Measurements from ENCODE around the gene MCM5. TPM values are rescaled to one million over a fixed set of nuclear protein-coding genes. Genes with fewer than 3 reads are reported as not detected.
A peak's percentile ranks its signal among the peaks of the same experiment; 100 is the strongest.

The MCM5 gene
- polyA plus RNA-seq, 3 donors, result 23.4 to 39.8 (median 25.5) TPM

DNA sequence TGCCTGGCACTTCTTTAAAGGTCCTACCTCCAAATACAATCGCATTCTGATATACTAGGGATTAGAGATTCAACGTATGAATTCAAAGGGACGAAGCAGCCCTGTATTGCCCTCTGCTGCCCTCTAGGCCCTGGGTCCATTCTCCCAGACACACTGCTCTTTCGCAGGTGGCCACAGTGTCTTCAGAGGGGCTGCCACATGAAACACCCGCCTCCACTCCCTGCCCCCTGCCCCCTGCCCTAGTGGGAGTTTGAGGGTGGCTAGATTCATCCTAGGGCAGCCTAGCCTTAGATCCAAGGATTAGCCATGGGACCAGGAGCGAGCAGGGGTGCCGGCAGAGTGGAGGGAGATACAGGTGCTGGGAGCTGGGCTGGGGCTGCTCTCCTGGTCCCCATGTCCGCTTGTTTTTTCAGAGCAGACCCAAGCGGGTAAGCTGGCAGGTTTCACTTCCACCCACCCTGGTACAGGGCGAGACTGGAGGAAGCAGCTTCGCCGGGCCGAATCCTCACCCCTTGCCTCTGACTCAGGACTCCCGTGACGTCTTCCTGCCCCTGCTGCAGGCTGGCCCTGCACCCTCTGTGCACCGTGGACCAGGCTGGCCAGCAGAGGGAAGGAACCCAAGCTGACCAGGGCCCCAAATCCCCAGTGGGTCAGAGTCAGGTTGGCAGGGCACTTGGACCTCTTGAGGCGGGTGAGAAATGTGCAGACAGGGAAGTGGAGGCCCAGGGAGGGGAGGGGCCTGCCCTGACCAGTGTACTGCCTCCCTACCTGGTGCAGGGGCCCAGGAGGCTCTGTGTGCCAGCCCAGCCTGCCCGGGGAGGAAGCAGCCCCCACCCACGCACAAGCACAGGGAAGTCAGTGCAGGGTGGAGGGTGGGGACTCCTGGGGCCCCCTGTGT lies 47.5 kb upstream of the MCM5 start:
- H3K4me3 ChIP-seq (replicated peaks in 1 of 3; ENCODE audit: low read depth in 2 of 3, low read length in 3 of 3), result peak overlapping the region in 2 of 3 experiments; percentile 20 to 67
- peak; percentile 99 for DNase-seq
- H3K27ac ChIP-seq (ENCODE audit: low read depth in 1 of 2, low read length in 2 of 2), result peak overlapping the region; percentile 96 to 97
- intact Hi-C loops (cut with micrococcal nuclease), result loop anchor here (1.0 to 10.0 kb wide), 10 partner anchors 14 to 772 kb away; no protein-coding TSS in a partner anchor
- peaks cover 0 to 7% (median 0%) of the 10 kb centered on the region in 7 donors for H3K9me3 Mint-ChIP-seq
- peaks cover 11% of the 10 kb centered on the region for H4K20me1 ChIP-seq (ENCODE audit: insufficient read depth, low read length)
- peak overlapping the region; percentile 97 to 98 (median 97) for H3K27ac Mint-ChIP-seq
- TF ChIP-seq, protein P1, sequence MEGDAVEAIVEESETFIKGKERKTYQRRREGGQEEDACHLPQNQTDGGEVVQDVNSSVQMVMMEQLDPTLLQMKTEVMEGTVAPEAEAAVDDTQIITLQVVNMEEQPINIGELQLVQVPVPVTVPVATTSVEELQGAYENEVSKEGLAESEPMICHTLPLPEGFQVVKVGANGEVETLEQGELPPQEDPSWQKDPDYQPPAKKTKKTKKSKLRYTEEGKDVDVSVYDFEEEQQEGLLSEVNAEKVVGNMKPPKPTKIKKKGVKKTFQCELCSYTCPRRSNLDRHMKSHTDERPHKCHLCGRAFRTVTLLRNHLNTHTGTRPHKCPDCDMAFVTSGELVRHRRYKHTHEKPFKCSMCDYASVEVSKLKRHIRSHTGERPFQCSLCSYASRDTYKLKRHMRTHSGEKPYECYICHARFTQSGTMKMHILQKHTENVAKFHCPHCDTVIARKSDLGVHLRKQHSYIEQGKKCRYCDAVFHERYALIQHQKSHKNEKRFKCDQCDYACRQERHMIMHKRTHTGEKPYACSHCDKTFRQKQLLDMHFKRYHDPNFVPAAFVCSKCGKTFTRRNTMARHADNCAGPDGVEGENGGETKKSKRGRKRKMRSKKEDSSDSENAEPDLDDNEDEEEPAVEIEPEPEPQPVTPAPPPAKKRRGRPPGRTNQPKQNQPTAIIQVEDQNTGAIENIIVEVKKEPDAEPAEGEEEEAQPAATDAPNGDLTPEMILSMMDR (IDR thresholded peaks at IDR 0.05), result peak; percentile 63
- peaks cover 76% of the 10 kb centered on the region for H3K4me1 Mint-ChIP-seq
- H3K79me2 ChIP-seq (ENCODE audit: insufficient read depth, low read length), result no peaks in the 10 kb centered on the region
- H3K36me3 ChIP-seq (replicated peaks in 1 of 2; ENCODE audit: control insufficient read depth in 1 of 2, insufficient read depth in 2 of 2, low read length in 2 of 2), result peaks cover 6 to 11% of the 10 kb centered on the region in 2 donors
- peaks cover 69 to 73% of the 10 kb centered on the region in 2 donors for H3K4me1 ChIP-seq (ENCODE audit: control insufficient read depth in 1 of 2, insufficient read depth in 2 of 2, low read length in 2 of 2)
- H3K4me2 ChIP-seq (replicated peaks; ENCODE audit: extremely low read depth, low read length, poor library complexity, severe bottlenecking), result peak overlapping the region; percentile 78
- WGBS (ENCODE audit: insufficient coverage), result 10% methylated on average over 12 of the region's 19 CpGs
- peak overlapping the region; percentile 43 for H2AFZ ChIP-seq (ENCODE audit: insufficient read depth, low read depth, low read length, poor library complexity, severe bottlenecking)
- peak overlapping the region; percentile 82 to 85 for H3K4me3 Mint-ChIP-seq
- peaks cover 9 to 11% of the 10 kb centered on the region in 2 donors for H3K36me3 Mint-ChIP-seq
- no peaks in the 10 kb centered on the region for H3K27me3 ChIP-seq (ENCODE audit: control insufficient read depth in 2 of 2, insufficient read depth in 2 of 2, low read length in 2 of 2)
- peak overlapping the region; percentile 74 for H3K9ac ChIP-seq (ENCODE audit: insufficient read depth, low read length, poor library complexity, severe bottlenecking)
- no peaks in the 10 kb centered on the region for H3K9me3 ChIP-seq (replicated peaks in 1 of 2; ENCODE audit: control insufficient read depth in 1 of 2, insufficient read depth in 1 of 2, low read length in 2 of 2)
- peaks cover 0 to 2% (median 0%) of the 10 kb centered on the region in 3 donors for H3K27me3 Mint-ChIP-seq (ENCODE audit: low read depth in 3 of 3)

DNA sequence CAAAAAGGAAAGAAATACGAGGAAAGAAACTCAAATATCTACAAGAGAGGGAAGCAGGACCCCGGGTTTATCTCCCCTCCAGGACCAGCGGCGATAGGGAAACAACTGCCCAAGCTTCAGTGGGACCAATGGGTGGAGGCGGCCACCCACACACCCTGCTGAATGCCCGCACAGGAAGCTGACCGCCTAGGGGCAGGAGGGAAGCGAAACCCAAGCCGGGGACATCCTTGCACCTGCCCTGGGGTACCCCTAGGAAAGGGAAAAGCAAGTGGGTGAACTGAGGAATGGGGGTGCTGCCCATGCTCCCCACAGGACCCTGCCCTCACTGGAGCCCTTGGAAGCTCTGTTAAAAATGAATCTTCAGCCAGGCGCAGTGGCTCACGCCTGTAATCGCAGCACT lies 46.6 kb upstream of the MCM5 start:
- H3K27ac Mint-ChIP-seq, result peak overlapping the region; percentile 97 to 98 (median 97)
- H3K27me3 ChIP-seq (ENCODE audit: control insufficient read depth in 2 of 2, insufficient read depth in 2 of 2, low read length in 2 of 2), result no peaks in the 10 kb centered on the region
- peak; percentile 51 to 68 (median 63) for DNase-seq
- peaks cover 0 to 2% of the 10 kb centered on the region in 2 donors for H3K36me3 ChIP-seq (replicated peaks in 1 of 2; ENCODE audit: control insufficient read depth in 1 of 2, insufficient read depth in 2 of 2, low read length in 2 of 2)
- H3K4me1 Mint-ChIP-seq, result peaks cover 81% of the 10 kb centered on the region
- TF ChIP-seq, protein P1 (IDR thresholded peaks at IDR 0.05), result no peak
- no peaks in the 10 kb centered on the region for H3K79me2 ChIP-seq (ENCODE audit: insufficient read depth, low read length)
- peaks cover 0 to 2% (median 0%) of the 10 kb centered on the region in 3 donors for H3K27me3 Mint-ChIP-seq (ENCODE audit: low read depth in 3 of 3)
- peak overlapping the region; percentile 74 for H3K9ac ChIP-seq (ENCODE audit: insufficient read depth, low read length, poor library complexity, severe bottlenecking)
- WGBS (ENCODE audit: insufficient coverage), result 10% methylated on average over 6 of the region's 12 CpGs
- peak overlapping the region in 2 of 3 experiments; percentile 2 to 67 for H3K4me3 ChIP-seq (replicated peaks in 1 of 3; ENCODE audit: low read depth in 2 of 3, low read length in 3 of 3)
- peaks cover 11% of the 10 kb centered on the region for H4K20me1 ChIP-seq (ENCODE audit: insufficient read depth, low read length)
- H3K9me3 ChIP-seq (replicated peaks in 1 of 2; ENCODE audit: control insufficient read depth in 1 of 2, insufficient read depth in 1 of 2, low read length in 2 of 2), result no peaks in the 10 kb centered on the region
- H3K27ac ChIP-seq (ENCODE audit: low read depth in 1 of 2, low read length in 2 of 2), result peak overlapping the region; percentile 96 to 97
- H3K4me2 ChIP-seq (replicated peaks; ENCODE audit: extremely low read depth, low read length, poor library complexity, severe bottlenecking), result peak overlapping the region; percentile 78
- no peak overlapping the region for H2AFZ ChIP-seq (ENCODE audit: insufficient read depth, low read depth, low read length, poor library complexity, severe bottlenecking)
- H3K4me3 Mint-ChIP-seq, result peak overlapping the region; percentile 63 to 82
- H3K4me1 ChIP-seq (ENCODE audit: control insufficient read depth in 1 of 2, insufficient read depth in 2 of 2, low read length in 2 of 2), result peaks cover 70 to 81% of the 10 kb centered on the region in 2 donors
- intact Hi-C loops (cut with micrococcal nuclease), result loop anchor here (2.0 to 10.0 kb wide), 8 partner anchors 13 to 771 kb away; no protein-coding TSS in a partner anchor
- peaks cover 6 to 7% of the 10 kb centered on the region in 2 donors for H3K36me3 Mint-ChIP-seq
- H3K9me3 Mint-ChIP-seq, result peaks cover 0 to 7% (median 2%) of the 10 kb centered on the region in 7 donors
